Tibial artery (tissue), 4 donors: Measurements from ENCODE around the gene SETD3.

Experiments used
- DNase-seq, 2 donors: peaks; one replicate each; pipeline ENCODE4 v3.0.0-alpha.2; 2019
- H3K27ac ChIP-seq, 2 donors: fragments of 200-600 bp; sonication (generic) in 1 of 2; 1 replicate in 1 of 2; 2 replicates in 1 of 2; pipeline ENCODE4 v1.5.1; 2018 to 2019; ENCODE audit warnings: mild to moderate bottlenecking in 1 of 2
- H3K27me3 ChIP-seq, 2 donors: fragments of 200-600 bp; sonication (generic) in 1 of 2; one replicate each; pipeline versions ENCODE4 v1.5.1 to v1.6.0; 2016 to 2019
- H3K36me3 ChIP-seq, 3 donors: fragments of 200-600 bp; sonication (generic) in 2 of 3; one replicate each; pipeline ENCODE4 v1.5.1; 2016 to 2019; ENCODE audit warnings: mild to moderate bottlenecking in 2 of 3
- H3K4me1 ChIP-seq, 4 donors: fragments of 200-600 bp; sonication (generic) in 2 of 4; 1 replicate in 3 of 4; 2 replicates in 1 of 4; pipeline ENCODE4 v1.5.1; 2016 to 2019
- H3K4me3 ChIP-seq, 2 donors: fragments of 200-600 bp; sonication (generic) in 1 of 2; 1 replicate in 1 of 2; 2 replicates in 1 of 2; pipeline ENCODE4 v1.5.1; 2018 to 2019; ENCODE audit warnings: mild to moderate bottlenecking in 2 of 2
- H3K9me3 ChIP-seq, 3 donors: fragments of 200-600 bp; sonication (generic) in 1 of 3; one replicate each; pipeline ENCODE4 v1.5.1; 2016 to 2019
- intact Hi-C: fragments of 100-400 bp; cut with DNase I; formaldehyde crosslinking; loops from one replicate; pipeline ENCODE4 v1.15.0; 2023; ENCODE audit warnings: low total_unique reads
- TF ChIP-seq, protein P1 (sequence below), 2 experiments: fragments of 200-600 bp in 1 of 2; fragments of 450-650 bp in 1 of 2; IDR thresholded peaks; one replicate each; pipeline ENCODE4 v1.5.1; 2017 to 2019; ENCODE audit warnings: antibody characterized with exemption in 2 of 2, mild to moderate bottlenecking in 1 of 2, moderate library complexity in 1 of 2

Gene SETD3

DNA sequence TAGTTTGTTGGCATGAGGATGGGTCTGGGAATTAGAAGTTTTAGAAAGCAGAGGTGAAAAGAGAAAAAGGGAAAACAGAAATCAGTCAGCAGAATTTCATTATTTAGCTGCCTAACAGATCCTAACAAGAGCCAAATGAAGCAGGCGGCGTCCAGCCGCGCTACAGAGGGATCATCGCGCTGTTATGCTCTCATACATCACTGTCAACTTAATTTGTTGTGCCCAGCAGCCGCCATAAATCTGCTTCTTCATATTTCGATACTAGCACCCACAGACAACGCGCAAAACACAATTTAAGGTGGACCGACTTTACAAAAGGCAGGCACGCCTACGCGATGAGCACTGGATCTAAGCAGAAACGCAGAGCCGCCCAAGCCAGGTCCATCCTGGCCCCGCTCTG, 66.7 kb downstream of the SETD3 start:
- H3K27me3 ChIP-seq: no peaks in the 10 kb centered on the region
- H3K36me3 ChIP-seq: peaks cover 3 to 32% (median 32%) of the 10 kb centered on the region in 3 donors
- DNase-seq: no peak
- H3K9me3 ChIP-seq: no peaks in the 10 kb centered on the region
- H3K4me3 ChIP-seq: no peak overlapping the region
- H3K4me1 ChIP-seq: no peaks in the 10 kb centered on the region
- intact Hi-C loops: loop anchor here (2.0 kb wide), 1 partner anchor 21 kb away; no protein-coding TSS in a partner anchor
- no peak overlapping the region for H3K27ac ChIP-seq
- TF ChIP-seq, protein P1, sequence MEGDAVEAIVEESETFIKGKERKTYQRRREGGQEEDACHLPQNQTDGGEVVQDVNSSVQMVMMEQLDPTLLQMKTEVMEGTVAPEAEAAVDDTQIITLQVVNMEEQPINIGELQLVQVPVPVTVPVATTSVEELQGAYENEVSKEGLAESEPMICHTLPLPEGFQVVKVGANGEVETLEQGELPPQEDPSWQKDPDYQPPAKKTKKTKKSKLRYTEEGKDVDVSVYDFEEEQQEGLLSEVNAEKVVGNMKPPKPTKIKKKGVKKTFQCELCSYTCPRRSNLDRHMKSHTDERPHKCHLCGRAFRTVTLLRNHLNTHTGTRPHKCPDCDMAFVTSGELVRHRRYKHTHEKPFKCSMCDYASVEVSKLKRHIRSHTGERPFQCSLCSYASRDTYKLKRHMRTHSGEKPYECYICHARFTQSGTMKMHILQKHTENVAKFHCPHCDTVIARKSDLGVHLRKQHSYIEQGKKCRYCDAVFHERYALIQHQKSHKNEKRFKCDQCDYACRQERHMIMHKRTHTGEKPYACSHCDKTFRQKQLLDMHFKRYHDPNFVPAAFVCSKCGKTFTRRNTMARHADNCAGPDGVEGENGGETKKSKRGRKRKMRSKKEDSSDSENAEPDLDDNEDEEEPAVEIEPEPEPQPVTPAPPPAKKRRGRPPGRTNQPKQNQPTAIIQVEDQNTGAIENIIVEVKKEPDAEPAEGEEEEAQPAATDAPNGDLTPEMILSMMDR (IDR thresholded peaks at IDR 0.05): no peak

DNA sequence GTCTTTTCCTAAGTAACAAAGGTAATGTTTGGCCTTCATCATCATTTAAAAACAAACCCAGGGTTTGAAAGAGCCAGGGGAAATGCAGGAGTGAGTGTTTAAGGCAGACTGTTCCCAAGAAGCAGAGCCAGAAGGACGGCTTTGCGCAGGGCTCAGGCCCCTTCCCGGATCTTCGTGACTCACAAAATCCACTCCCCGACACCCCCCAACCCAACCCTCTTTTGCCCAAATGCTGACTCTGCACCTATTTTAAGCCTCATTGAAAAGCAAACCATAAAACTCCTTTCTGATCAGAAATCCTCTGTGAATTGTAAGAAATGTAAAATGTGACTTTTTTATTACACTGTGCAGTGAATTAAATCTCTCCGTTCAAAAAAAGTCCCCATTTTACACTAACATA, 67.5 kb downstream of the SETD3 start:
- no peak overlapping the region for H3K4me3 ChIP-seq
- no peak overlapping the region for H3K27ac ChIP-seq
- H3K4me1 ChIP-seq: no peaks in the 10 kb centered on the region
- DNase-seq: no peak
- intact Hi-C loops: no loop called here
- H3K9me3 ChIP-seq: no peaks in the 10 kb centered on the region
- H3K36me3 ChIP-seq: peaks cover 4 to 39% (median 37%) of the 10 kb centered on the region in 3 donors
- H3K27me3 ChIP-seq: no peaks in the 10 kb centered on the region
- TF ChIP-seq, protein P1 (IDR thresholded peaks at IDR 0.05): no peak

DNA sequence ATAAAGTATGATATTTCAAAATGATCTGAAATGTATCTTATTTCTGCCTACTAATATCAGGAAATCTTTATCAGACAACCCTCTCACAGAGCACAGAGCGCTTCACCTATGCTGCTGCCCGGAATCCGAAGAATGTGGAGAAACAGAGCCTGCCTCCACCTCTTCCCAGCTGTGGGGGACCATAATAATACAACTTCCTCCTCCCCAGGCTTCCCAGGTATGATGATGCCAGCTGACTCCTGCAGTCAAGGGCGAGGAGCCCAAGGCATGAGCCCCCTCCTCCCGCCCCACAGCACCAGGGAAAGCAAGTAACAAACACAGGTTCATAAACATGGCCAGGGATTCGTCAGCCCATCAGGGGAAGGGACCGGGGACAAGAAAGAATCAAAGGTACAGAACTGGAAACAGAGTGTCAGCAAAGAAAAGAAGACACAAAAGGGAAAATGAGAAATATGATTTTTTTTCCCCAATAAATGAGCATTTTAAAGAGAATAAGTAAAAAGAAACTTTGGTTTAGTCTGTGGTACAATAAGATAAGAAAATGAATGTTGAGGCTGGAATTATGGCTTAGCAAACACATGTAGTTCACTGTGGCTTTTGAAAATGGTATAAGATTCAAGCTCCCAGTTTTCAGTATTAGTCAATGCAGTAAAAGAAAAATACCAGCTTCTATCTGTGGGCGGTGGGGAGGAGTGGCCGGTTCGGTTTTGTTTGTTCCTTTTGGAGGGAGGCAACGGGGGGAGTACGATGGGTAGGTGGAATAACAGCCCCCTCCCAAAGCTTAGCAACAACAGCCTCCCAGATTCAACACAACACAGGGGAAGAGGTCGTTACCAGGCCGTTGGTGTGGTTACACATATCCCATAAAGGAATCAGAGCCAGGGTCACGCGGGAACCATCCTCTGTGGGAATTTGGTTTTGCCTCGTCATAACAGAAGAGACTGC, 68.3 kb downstream of the SETD3 start:
- DNase-seq: no peak
- no peak overlapping the region for H3K27ac ChIP-seq
- H3K27me3 ChIP-seq: no peaks in the 10 kb centered on the region
- intact Hi-C loops: no loop called here
- no peaks in the 10 kb centered on the region for H3K9me3 ChIP-seq
- no peak overlapping the region for H3K4me3 ChIP-seq
- TF ChIP-seq, protein P1 (IDR thresholded peaks at IDR 0.05): no peak
- H3K36me3 ChIP-seq: peaks cover 4 to 45% (median 39%) of the 10 kb centered on the region in 3 donors
- no peaks in the 10 kb centered on the region for H3K4me1 ChIP-seq

DNA sequence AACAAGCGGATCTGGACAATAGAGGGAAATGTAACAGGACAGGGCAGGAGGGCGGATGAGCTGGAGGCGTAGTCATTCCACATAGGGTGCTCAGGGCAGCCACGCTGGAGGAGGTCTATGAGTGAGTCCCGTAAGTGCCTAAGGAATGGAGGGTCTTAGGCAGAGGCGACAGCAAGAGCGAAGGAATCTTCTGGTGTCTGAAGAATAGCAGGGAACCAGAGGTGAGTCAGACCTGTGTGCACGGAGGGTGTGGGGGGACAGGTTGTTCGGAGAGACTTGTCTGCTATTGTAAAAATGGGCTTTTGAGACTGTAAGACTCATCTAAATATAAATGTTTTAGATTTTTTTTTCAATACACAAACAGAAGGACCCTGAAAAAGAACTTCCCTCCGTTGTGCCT, 70.6 kb downstream of the SETD3 start:
- intact Hi-C loops: no loop called here

DNA sequence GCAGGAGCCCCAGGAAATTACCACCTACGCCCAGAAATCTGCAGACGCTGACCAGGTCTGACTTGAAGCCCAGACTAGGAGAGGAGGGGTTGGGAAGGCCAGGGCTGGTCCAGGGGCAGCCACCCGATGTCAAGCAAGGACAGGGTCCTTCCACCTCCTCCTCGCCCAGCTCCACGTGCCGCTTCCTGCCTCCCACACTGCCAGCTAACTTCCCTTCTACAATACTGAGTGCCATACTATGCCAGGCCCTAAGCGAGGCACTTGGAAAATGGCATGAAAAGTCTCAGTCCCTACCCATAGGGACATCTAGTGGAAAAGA, 71.7 kb downstream of the SETD3 start:
- Histone ChIP-seq H3K4me1 (no peaks in the 10 kb centered on the region), H3K9me3 (no peaks in the 10 kb centered on the region), H3K27ac (no peak overlapping the region), H3K4me3 (no peak overlapping the region), H3K36me3 (peaks cover 15 to 73% (median 65%) of the 10 kb centered on the region in 3 donors), H3K27me3 (no peaks in the 10 kb centered on the region)
- TF ChIP-seq, protein P1 (IDR thresholded peaks at IDR 0.05): no peak
- DNase-seq: no peak
- intact Hi-C loops: no loop called here

More for the DNA sequence above, 70.6 kb downstream of the SETD3 start:
- no peaks in the 10 kb centered on the region for H3K27me3 ChIP-seq
- TF ChIP-seq, protein P1 (IDR thresholded peaks at IDR 0.05): no peak
- no peaks in the 10 kb centered on the region for H3K4me1 ChIP-seq
- no peak overlapping the region for H3K4me3 ChIP-seq
- no peak for DNase-seq
- peaks cover 11 to 64% (median 54%) of the 10 kb centered on the region in 3 donors for H3K36me3 ChIP-seq
- no peaks in the 10 kb centered on the region for H3K9me3 ChIP-seq
- no peak overlapping the region for H3K27ac ChIP-seq
